Measurements from ENCODE around the gene RIT2.
"Not testable (repeated sequence)": the region's sequence is repeated elsewhere in the genome, so short reads cannot be mapped to it uniquely, and the experiment has no call there.

Gene RIT2

DNA sequence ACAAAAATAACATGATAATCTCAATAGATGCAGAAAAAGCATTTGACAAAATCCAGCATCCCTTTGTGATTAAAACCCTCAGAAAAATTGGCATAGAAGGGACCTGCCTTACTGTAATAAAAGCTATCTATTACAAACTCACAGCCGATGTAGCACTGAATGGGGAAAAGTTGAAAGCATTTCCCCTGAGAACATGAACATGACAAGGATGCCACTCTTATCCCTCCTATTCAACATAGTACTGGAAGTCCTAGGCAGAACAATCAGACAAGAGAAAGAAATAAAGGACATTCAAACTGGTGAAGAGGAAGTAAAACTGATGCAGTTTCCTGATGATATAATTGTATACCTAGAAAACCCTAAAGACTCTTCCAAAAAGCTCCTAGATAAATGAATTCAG is 368.7 kb downstream of the RIT2 start:
- no peak for DNase-seq

DNA sequence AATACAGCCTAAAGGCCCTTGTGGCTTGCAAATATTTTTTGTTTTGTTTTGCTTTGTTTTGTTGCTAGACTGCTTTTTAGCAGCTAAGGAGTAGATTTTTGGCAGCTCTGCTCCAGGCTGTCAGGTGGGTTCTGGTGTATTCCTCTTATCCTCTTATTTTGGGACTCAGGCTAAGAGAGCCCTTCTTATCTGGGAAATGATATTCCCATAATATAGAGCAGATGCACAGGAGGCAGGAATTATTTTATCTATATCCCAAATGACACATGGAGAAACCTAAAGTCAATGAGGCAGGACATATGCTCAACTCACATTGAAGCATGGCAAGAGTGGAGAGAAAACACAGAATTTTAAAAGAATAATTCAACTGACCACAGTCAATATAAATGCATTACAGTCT is 369.6 kb downstream of the RIT2 start:
- no peak for DNase-seq

- DNase-seq, result no peak
Measured at GRCh38 chr18:42745171-42745570, 370.3 kb downstream of the RIT2 start.

- no peak for DNase-seq
Measured at GRCh38 chr18:42743373-42744138, 371.9 kb downstream of the RIT2 start.

- DNase-seq, result no peak
Measured at GRCh38 chr18:42742969-42743368, 372.5 kb downstream of the RIT2 start.

GRCh38 chr18:42742474-42742873 is 373.0 kb downstream of the RIT2 start:
- DNase-seq, result no peak

DNA sequence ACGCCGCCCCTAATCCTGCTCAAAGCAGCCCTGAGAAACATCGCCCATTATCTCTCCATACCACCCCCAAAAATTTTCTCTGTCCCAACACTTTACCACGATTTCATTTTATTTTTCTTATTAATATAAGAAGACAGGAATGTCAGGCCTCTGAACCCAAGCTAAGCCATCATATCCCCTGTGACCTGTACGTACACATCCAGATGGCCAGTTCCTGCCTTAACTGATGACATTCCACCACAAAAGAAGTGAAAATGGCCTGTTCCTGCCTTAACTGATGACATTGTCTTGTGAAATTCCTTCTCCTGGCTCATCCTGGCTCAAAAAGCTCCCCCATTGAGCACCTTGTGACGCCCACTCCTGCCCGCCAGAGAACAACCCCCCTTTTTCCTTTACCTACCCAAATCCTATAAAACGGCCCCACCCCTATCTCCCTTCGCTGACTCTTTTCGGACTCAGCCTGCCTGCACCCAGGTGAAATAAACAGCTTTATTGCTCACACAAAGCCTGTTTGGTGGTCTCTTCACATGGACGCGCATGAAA is 373.6 kb downstream of the RIT2 start:
- not testable (repeated sequence) for DNase-seq

- not testable (repeated sequence) for DNase-seq
Measured at GRCh38 chr18:42741299-42741698, 374.2 kb downstream of the RIT2 start.

- DNase-seq, result no peak
Measured at GRCh38 chr18:42736074-42736473, 379.4 kb downstream of the RIT2 start.

DNA sequence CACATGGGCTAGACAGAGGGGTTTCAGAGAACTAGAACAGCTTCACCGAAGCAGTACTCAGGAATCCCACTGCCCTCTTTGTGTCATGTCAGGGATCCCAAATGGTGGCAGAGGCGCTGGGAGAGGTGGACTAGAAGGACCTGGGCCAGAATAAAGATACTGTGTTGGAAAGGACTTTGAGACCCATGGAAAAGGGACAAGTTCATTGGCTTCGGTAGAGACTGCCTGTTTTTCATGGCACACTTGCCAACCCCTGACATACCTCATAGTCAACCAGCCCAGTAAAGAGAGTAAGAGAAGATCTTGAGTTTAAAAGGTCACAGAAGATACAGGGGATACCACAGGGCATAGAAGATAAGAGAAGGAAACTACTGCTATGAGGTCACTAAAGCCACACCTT is 381.0 kb downstream of the RIT2 start:
- no peak for DNase-seq

DNA sequence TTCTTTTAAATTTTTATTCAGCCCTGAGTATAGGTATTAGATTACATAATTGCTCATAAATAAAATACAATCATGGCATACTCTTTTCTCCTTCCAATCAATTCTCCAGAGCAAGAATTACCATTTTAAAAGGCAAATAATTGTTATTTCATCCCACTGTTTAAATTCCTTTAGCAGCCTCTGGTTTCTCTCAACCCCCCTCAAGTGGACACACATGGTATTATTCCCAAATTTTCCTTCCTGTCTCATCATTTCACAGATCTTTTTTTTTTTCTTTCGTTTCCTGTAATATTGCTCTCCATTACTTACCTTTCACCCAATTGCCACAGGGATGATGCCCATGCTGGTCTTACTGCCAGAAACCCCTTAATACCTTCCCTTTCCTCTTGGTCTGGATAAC is 385.2 kb downstream of the RIT2 start:
- no peak for DNase-seq

- DNase-seq, result no peak
Measured at GRCh38 chr18:42719221-42719620, 396.3 kb downstream of the RIT2 start.

DNA sequence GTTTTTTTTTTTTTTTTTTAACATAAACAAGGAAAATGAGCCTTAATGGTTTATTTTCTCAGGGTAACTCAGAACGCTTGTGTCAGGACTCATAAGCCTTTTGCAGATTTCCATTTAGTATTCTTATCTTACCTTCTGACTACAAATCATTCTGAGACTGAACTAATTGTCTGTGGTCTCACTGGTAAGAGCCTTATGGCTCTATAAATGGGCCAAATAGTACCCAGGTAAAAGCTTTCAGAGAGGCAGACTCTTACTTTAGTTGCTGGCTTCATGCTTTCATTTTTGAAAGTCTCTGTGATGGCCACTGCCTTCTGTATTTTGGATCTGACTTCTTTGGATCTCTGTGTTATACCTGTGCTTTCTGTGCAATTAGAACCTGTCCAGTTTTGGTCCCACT is 403.4 kb downstream of the RIT2 start:
- no peak for DNase-seq

- no peak for DNase-seq
Measured at GRCh38 chr18:42707080-42707479, 408.4 kb downstream of the RIT2 start.

- peak; percentile 1 for DNase-seq
Measured at GRCh38 chr18:42706618-42707017, 408.9 kb downstream of the RIT2 start.

DNA sequence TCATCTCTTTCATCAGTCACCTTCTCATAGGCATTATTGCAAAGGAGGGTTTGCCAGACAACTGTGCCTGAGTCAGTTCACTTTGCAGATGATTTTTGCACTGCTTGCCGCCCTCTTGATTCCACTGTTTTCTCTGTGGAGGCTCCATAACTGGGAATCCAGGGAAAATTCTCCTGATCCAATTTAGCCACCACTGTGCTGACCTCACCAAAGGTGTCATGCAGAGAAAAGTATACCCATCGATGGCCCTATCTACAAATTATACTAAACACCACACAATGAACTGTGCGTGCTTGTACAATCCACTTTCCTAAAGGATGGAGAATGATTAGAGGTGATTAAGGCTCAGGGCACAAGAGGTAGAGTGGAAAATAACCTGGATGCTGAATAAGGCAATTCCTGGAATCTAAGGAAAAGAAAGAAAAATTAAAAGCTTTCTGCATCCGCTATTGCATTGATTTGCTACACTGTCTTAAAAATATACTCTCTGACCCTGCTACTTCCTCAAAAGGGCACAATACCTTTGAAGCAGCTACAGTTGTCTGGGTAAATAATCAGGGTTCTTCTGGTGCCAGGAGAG is 409.4 kb downstream of the RIT2 start:
- DNase-seq, result no peak

All from fibroblast of skin of scalp (primary cell).